ENCODE data around the gene RALGAPA2. TPM values are rescaled to one million over a fixed set of nuclear protein-coding genes. Genes with fewer than 3 reads are reported as not detected.

RALGAPA2 gene
- total RNA-seq, 4 donors from 2014 or later = 20.1 to 27.7 (median 23.0) TPM

GRCh38 chr20:20518263-20518662, 194.2 kb downstream of the RALGAPA2 start:
- H3K27ac ChIP-seq (replicated peaks in 1 of 4) = no peak overlapping the region
- intact Hi-C loops (cut with DNase I) = no loop called here
- H3K4me3 ChIP-seq = no peak overlapping the region
- 91% methylated on average over 8 of the region's 8 CpGs for WGBS
- H3K4me1 ChIP-seq = no peaks in the 10 kb centered on the region
- no peak for DNase-seq (ENCODE audit: extremely low spot score)
- no peaks in the 10 kb centered on the region for H3K27me3 ChIP-seq
- H3K36me3 ChIP-seq = peaks cover 4 to 74% (median 63%) of the 10 kb centered on the region in 4 donors
- TF ChIP-seq POLR2A (IDR thresholded peaks at IDR 0.05; ENCODE audit: low read depth) (no peak), CTCF (IDR thresholded peaks at IDR 0.05) (no peak), POLR2AphosphoS5 (IDR thresholded peaks at IDR 0.05) (no peak), EP300 (IDR thresholded peaks at IDR 0.05) (no peak)
- peaks cover 0 to 8% (median 0%) of the 10 kb centered on the region in 4 donors for H3K9me3 ChIP-seq

- H3K36me3 ChIP-seq = peaks cover 10 to 83% (median 72%) of the 10 kb centered on the region in 4 donors
Observed at GRCh38 chr20:20517296-20517695, 195.1 kb downstream of the RALGAPA2 start.

GRCh38 chr20:20513720-20514119, 198.7 kb downstream of the RALGAPA2 start:
- 100% methylated on average over 1 of the region's 1 CpG for WGBS
- DNase-seq (ENCODE audit: extremely low spot score) = no peak

More at GRCh38 chr20:20517296-20517695, 195.1 kb downstream of the RALGAPA2 start:
- no peak for TF ChIP-seq POLR2A (IDR thresholded peaks at IDR 0.05; ENCODE audit: low read depth)
- TF ChIP-seq POLR2AphosphoS5 (IDR thresholded peaks at IDR 0.05) = no peak
- TF ChIP-seq CTCF (IDR thresholded peaks at IDR 0.05) = no peak
- TF ChIP-seq EP300 (IDR thresholded peaks at IDR 0.05) = no peak
- Histone ChIP-seq H3K27me3 (no peaks in the 10 kb centered on the region), H3K4me1 (no peaks in the 10 kb centered on the region), H3K27ac (replicated peaks in 1 of 4) (no peak overlapping the region), H3K9me3 (peaks cover 0 to 8% (median 0%) of the 10 kb centered on the region in 4 donors), H3K4me3 (no peak overlapping the region)
- WGBS = 91% methylated on average over 2 of the region's 2 CpGs
- no peak for DNase-seq (ENCODE audit: extremely low spot score)
- intact Hi-C loops (cut with DNase I) = no loop called here

GRCh38 chr20:20505554-20505953, 206.9 kb downstream of the RALGAPA2 start:
- intact Hi-C loops (cut with DNase I) = no loop called here
- 90% methylated on average over 2 of the region's 2 CpGs for WGBS

More at GRCh38 chr20:20513720-20514119, 198.7 kb downstream of the RALGAPA2 start:
- Histone ChIP-seq H3K27ac (replicated peaks in 1 of 4) (no peak overlapping the region), H3K9me3 (peaks cover 0 to 8% (median 0%) of the 10 kb centered on the region in 4 donors), H3K4me1 (no peaks in the 10 kb centered on the region), H3K27me3 (no peaks in the 10 kb centered on the region), H3K36me3 (peaks cover 15 to 90% (median 74%) of the 10 kb centered on the region in 4 donors), H3K4me3 (no peak overlapping the region)
- intact Hi-C loops (cut with DNase I) = no loop called here
- no peak for TF ChIP-seq POLR2A (IDR thresholded peaks at IDR 0.05; ENCODE audit: low read depth)
- TF ChIP-seq EP300 (IDR thresholded peaks at IDR 0.05) = no peak
- TF ChIP-seq POLR2AphosphoS5 (IDR thresholded peaks at IDR 0.05) = no peak
- no peak for TF ChIP-seq CTCF (IDR thresholded peaks at IDR 0.05)

More at GRCh38 chr20:20505554-20505953, 206.9 kb downstream of the RALGAPA2 start:
- no peaks in the 10 kb centered on the region for H3K4me1 ChIP-seq
- no peak for TF ChIP-seq EP300 (IDR thresholded peaks at IDR 0.05)
- TF ChIP-seq POLR2AphosphoS5 (IDR thresholded peaks at IDR 0.05) = no peak
- no peak for TF ChIP-seq CTCF (IDR thresholded peaks at IDR 0.05)
- TF ChIP-seq POLR2A (IDR thresholded peaks at IDR 0.05; ENCODE audit: low read depth) = no peak
- H3K27me3 ChIP-seq = no peaks in the 10 kb centered on the region
- no peak overlapping the region for H3K4me3 ChIP-seq
- no peak for DNase-seq (ENCODE audit: extremely low spot score)
- H3K27ac ChIP-seq (replicated peaks in 1 of 4) = no peak overlapping the region
- H3K9me3 ChIP-seq = no peaks in the 10 kb centered on the region
- peaks cover 23 to 79% (median 42%) of the 10 kb centered on the region in 4 donors for H3K36me3 ChIP-seq

All from esophagus muscularis mucosa (tissue), 4 donors.